ENCODE results near the gene VMP1. TPM values are rescaled to one million over a fixed set of nuclear protein-coding genes. Genes with fewer than 3 reads are reported as not detected.

VMP1 gene
- total RNA-seq, 2 donors from 2014 or later, result 175 to 203 TPM

DNA sequence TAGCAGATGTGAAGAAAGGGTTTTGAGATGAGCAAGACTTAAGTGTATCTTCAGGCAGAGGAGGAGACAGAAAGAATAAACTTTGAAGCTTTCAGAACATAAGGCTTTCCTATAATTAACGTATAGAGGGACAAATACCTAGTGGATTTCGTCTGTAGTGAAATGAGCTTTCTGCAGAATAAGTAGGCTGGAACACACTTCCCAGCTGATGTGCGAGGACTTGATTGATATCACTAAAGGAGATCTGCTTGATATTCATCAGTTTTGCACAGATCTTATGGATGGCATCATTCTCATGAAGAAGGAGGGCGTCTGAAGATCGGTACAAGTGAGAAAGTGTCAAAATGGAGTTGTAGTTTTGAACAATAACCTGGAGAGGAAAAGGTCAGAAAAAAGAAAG is 170.5 kb downstream of the VMP1 start:
- Histone ChIP-seq H3K36me3 (peaks cover 0 to 3% of the 10 kb centered on the region in 2 donors), H3K9me3 (no peaks in the 10 kb centered on the region), H3K27me3 (replicated peaks; ENCODE audit: insufficient read depth) (no peaks in the 10 kb centered on the region), H3K4me1 (replicated peaks) (no peaks in the 10 kb centered on the region), H3K4me3 (no peak overlapping the region), H3K27ac (no peak overlapping the region)
- WGBS, result 91% methylated on average over 5 of the region's 5 CpGs
- intact Hi-C loops (cut with DNase I), result no loop called here
- DNase-seq (ENCODE audit: low spot score), result no peak
- TF ChIP-seq POLR2A (IDR thresholded peaks at IDR 0.05), result no peak
- TF ChIP-seq POLR2AphosphoS5 (IDR thresholded peaks at IDR 0.05), result no peak
- TF ChIP-seq, protein P1, sequence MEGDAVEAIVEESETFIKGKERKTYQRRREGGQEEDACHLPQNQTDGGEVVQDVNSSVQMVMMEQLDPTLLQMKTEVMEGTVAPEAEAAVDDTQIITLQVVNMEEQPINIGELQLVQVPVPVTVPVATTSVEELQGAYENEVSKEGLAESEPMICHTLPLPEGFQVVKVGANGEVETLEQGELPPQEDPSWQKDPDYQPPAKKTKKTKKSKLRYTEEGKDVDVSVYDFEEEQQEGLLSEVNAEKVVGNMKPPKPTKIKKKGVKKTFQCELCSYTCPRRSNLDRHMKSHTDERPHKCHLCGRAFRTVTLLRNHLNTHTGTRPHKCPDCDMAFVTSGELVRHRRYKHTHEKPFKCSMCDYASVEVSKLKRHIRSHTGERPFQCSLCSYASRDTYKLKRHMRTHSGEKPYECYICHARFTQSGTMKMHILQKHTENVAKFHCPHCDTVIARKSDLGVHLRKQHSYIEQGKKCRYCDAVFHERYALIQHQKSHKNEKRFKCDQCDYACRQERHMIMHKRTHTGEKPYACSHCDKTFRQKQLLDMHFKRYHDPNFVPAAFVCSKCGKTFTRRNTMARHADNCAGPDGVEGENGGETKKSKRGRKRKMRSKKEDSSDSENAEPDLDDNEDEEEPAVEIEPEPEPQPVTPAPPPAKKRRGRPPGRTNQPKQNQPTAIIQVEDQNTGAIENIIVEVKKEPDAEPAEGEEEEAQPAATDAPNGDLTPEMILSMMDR (IDR thresholded peaks at IDR 0.05), result no peak

DNA sequence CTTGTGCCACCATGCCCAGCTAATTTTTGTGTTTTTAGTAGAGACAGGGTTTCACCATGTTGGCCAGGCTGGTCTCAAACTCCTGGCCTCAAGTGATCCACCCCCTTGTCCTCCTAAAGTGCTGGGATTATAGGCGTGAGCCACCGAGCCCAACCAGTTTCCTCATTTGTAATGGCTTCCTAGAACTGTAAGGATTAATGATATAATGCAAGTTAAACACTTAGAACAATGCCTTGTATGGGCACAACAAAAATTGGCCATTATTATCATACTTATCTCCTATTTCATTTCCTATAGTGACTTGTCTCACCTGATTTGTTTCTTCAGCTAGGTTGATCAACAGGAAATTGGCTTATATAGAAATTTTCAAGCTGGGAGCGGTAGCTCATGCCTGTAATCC is 171.2 kb downstream of the VMP1 start:
- intact Hi-C loops (cut with DNase I), result no loop called here
- no peaks in the 10 kb centered on the region for H3K27me3 ChIP-seq (replicated peaks; ENCODE audit: insufficient read depth)
- DNase-seq (ENCODE audit: low spot score), result no peak
- no peak overlapping the region for H3K27ac ChIP-seq
- no peaks in the 10 kb centered on the region for H3K4me1 ChIP-seq (replicated peaks)
- H3K4me3 ChIP-seq, result no peak overlapping the region
- no peaks in the 10 kb centered on the region for H3K9me3 ChIP-seq
- peaks cover under 1 to 7% of the 10 kb centered on the region in 2 donors for H3K36me3 ChIP-seq
- 84% methylated on average over 3 of the region's 3 CpGs for WGBS
- TF ChIP-seq POLR2A (IDR thresholded peaks at IDR 0.05) (no peak), POLR2AphosphoS5 (IDR thresholded peaks at IDR 0.05) (no peak)
- TF ChIP-seq, protein P1 (IDR thresholded peaks at IDR 0.05), result no peak

DNA sequence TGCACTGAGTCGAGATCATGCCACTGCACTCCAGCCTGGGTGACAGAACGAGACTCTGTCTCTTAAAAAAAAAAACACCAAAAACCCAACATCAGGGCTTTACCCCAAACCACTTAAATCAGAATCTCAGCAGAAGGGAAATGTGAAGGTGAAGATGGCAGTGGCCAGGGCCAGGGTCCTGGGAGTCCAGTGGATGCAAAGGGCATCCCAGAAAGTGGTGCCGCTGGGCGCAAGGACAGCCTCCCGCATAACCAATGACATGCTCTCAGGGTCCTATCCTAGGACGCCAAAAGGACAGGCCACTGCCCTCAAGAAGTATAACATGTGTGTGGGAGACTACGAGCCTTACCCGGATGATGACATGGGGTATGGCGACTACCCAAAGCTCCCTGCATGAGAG is 177.4 kb downstream of the VMP1 start:
- intact Hi-C loops (cut with DNase I), result no loop called here
- Histone ChIP-seq H3K27ac (no peak overlapping the region), H3K36me3 (peaks cover 2 to 12% of the 10 kb centered on the region in 2 donors), H3K9me3 (no peaks in the 10 kb centered on the region), H3K27me3 (replicated peaks; ENCODE audit: insufficient read depth) (no peaks in the 10 kb centered on the region), H3K4me3 (no peak overlapping the region), H3K4me1 (replicated peaks) (no peaks in the 10 kb centered on the region)
- WGBS, result over 99% methylated on average over 9 of the region's 9 CpGs
- no peak for DNase-seq (ENCODE audit: low spot score)
- no peak for TF ChIP-seq POLR2A (IDR thresholded peaks at IDR 0.05)
- TF ChIP-seq, protein P1 (IDR thresholded peaks at IDR 0.05), result no peak
- no peak for TF ChIP-seq POLR2AphosphoS5 (IDR thresholded peaks at IDR 0.05)

DNA sequence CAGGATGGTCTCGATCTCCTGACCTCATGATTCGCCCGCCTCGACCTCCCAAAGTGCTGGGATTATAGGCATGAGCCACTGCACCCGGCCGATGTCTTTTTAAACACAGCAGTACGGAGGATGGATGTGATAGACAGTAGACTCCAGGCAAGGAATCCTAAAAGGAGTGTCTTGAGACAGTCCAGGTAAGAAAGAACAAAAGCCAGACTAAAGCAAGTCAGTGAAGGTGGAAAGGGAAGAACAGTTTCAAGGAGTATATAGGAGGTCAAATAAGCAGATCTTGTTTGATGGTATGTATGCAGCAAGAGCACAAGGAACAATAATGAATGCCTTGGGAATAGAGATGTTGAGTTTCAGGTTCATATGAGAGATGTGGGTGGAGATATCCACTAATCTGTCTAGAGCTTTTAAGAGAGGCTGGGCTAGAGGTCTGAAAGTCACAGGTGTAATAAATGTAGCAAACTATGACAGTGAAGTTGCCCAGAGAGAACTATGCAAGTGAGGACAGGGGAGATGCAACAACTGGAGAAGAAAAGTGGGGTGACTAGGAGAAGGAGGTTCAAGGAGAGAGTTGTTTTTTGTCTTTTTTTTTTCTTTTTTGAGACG is 180.8 kb downstream of the VMP1 start:
- Histone ChIP-seq H3K27me3 (replicated peaks; ENCODE audit: insufficient read depth) (no peaks in the 10 kb centered on the region), H3K36me3 (peaks cover 2 to 12% of the 10 kb centered on the region in 2 donors), H3K27ac (no peak overlapping the region), H3K9me3 (no peaks in the 10 kb centered on the region), H3K4me3 (no peak overlapping the region), H3K4me1 (replicated peaks) (peaks cover 8% of the 10 kb centered on the region)
- no peak for DNase-seq (ENCODE audit: low spot score)
- WGBS, result 95% methylated on average over 8 of the region's 8 CpGs
- TF ChIP-seq POLR2A (IDR thresholded peaks at IDR 0.05), result no peak
- TF ChIP-seq, protein P1 (IDR thresholded peaks at IDR 0.05), result no peak
- TF ChIP-seq POLR2AphosphoS5 (IDR thresholded peaks at IDR 0.05), result no peak
- intact Hi-C loops (cut with DNase I), result no loop called here

DNA sequence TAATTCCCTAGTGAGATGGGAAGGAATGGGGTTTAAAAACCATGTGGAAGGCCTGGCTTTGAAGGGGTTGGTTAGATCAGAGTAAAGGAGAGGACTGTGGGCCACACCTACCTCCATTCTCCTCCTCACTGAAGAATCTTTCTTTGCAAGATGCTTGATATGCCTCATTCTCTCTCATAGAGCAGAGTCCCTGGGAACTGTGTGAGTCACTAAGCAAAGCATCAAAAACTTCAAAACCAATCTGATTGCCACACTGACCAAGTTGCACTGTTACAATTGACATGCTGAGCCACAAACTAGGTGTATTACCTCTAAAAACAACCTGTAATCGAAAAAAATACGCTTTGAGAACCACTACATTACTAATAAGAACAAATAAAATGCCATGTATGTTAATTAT is 183.3 kb downstream of the VMP1 start:
- TF ChIP-seq POLR2A (IDR thresholded peaks at IDR 0.05) (no peak), POLR2AphosphoS5 (IDR thresholded peaks at IDR 0.05) (no peak)
- TF ChIP-seq, protein P1 (IDR thresholded peaks at IDR 0.05), result no peak
- H3K9me3 ChIP-seq, result no peaks in the 10 kb centered on the region
- intact Hi-C loops (cut with DNase I), result no loop called here
- no peaks in the 10 kb centered on the region for H3K27me3 ChIP-seq (replicated peaks; ENCODE audit: insufficient read depth)
- no peaks in the 10 kb centered on the region for H3K36me3 ChIP-seq
- WGBS, result 97% methylated on average over 2 of the region's 2 CpGs
- H3K4me3 ChIP-seq, result no peak overlapping the region
- no peak for DNase-seq (ENCODE audit: low spot score)
- H3K27ac ChIP-seq, result no peak overlapping the region
- H3K4me1 ChIP-seq (replicated peaks), result peaks cover 14% of the 10 kb centered on the region
